ENCODE measurements around the gene ZFP91.

ZFP91 gene

DNA sequence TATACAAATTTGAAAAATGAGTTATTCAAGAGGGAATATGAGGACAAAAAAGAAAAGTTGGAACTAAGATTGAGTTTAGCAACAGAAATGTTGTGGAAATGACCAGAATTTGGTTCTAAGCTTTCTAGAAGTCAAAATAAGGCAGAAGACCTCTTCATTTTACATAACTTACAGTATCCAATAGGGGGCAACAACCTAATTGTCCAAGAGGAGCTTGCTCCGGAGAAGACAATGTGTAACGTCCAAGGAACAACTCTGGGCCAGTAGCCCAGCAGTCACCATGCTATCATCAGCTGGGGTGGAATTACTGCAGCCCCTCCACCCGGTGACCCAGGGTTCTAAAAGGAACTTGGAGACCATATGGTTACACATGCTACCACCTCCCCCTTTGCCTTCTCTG lies 57.7 kb downstream of the ZFP91 start:
- DNase-seq: no peak

DNA sequence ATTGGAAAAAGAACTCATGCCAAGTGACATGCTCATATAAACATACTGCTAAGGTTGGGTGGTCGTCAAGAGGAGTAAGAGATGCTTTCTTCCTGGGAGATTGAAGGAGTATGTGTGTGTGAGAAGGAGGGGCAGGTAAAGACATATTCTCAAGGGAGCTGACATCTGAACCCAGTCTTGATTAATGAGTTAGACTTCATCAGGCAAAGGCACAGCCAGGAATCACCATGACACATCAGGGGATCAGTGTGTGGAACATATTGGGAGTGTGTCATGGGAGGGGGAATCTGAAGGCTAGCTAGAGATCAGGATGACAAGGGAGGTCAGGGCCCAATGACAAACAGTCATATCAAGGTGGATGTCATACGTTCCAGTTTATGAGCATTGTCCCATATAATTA lies 58.5 kb downstream of the ZFP91 start:
- DNase-seq: no peak

DNA sequence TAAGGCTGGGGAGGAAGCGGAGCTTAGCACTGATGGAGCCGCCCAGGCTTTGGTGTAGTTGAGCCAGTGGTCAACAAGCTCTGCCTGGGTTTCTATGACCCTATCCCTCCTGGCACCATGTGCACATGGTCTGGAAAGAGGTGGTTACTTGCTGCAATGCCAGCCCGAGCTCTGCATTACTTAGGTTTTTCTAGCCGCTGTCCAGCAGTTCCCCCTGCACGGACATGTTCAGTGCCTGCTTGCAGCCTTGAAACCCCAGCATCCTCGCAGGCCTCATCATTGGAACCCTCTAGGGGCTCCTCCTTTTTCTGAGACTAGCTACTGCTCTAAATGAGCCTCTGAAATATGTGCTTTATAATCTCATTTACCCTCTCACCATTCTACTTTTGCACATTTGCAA lies 60.2 kb downstream of the ZFP91 start:
- no peak for DNase-seq

GRCh38 chr11:58639669-58640068 lies 60.8 kb downstream of the ZFP91 start:
- DNase-seq: no peak

DNA sequence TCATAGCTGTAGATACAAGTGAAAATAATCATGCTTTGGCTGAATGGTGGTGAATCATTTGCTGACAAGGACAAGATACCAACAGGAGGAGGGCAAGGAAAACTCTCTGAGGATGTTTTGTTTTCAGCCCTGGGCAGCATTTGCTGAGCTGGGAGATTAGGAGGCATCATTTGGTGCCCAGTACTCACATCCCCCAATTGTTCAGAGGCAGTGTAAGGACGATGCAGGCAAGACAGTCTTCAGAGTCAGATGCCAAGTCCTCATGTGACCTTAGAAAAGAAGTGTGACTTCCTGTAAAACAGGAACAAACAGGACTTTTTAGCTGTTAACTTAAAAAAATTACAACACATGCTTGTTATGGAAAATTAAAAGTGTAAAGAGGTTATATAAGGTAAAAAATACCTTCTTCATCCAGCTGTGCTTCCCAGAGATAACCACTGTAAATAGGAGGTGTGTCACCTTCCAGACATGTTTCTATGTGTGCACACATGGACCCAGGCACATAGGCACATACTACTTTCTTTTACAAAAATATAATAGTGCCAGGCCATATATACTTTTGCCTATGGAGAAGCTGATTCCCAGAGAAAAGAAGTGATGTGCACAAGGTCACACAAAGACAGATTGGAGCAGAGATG lies 61.6 kb downstream of the ZFP91 start:
- no peak for DNase-seq

DNA sequence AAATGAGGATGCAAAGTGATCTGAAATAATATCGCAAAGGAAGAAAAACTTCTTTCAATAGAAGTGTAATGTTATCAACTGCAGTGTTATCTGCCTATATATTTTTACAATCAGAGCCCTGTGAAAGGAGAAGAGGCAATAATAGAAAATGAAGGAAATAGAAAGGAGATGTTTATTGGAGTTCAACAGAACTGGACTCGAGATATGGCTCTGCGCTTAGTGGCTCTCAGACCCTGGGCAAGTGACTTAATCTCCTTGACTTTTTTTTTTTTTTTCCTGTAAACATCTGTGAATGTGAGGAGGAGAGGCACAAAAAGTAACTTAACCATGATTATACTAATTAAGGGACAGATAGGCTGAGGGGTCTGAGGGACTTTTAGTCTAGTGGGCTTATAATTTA lies 62.5 kb downstream of the ZFP91 start:
- no peak for DNase-seq

- no peak for DNase-seq
Measured at GRCh38 chr11:58641803-58642581, 63.1 kb downstream of the ZFP91 start.

GRCh38 chr11:58645854-58646253 lies 67.0 kb downstream of the ZFP91 start:
- no peak for DNase-seq

GRCh38 chr11:58647141-58647699 lies 68.4 kb downstream of the ZFP91 start:
- no peak for DNase-seq

GRCh38 chr11:58647866-58648265 lies 69.0 kb downstream of the ZFP91 start:
- no peak for DNase-seq

DNA sequence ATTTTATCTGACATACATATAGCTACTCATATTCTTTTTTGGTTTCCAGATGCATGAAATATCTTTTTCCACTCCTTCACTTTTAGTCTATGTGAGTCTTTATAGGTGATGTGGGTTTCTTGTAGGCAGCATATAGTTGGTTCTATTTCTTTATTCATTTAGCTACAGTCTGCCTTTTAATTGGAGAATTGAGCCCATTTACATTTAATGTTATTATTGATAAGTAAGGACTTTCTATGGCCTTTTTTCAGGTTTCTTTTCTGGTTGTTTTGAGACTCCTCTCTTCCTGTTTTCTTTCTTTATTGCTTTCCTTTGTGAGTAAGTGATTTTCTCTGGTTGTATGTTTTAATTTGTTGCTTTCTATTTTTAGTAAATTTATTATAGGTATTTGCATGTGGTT lies 70.8 kb downstream of the ZFP91 start:
- DNase-seq: no peak

DNA sequence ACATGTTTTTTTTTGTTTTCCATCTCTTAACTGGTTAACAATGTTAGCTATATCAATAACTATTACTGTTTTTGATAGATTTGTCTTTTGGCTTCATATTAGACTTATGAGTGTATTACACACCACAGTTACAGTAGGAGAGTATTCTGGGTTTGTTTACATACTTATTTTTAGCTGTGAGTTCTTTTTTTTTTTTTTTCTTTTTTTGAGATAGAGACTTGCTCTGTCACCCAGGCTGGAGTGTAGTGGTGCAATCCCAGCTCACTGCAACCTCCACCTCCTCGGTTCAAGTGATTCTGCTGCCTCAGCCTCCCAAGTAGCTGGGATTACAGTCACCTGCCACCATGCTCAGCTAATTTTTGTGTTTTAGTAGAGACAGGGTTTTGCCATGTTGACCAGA lies 71.6 kb downstream of the ZFP91 start:
- no peak for DNase-seq

DNA sequence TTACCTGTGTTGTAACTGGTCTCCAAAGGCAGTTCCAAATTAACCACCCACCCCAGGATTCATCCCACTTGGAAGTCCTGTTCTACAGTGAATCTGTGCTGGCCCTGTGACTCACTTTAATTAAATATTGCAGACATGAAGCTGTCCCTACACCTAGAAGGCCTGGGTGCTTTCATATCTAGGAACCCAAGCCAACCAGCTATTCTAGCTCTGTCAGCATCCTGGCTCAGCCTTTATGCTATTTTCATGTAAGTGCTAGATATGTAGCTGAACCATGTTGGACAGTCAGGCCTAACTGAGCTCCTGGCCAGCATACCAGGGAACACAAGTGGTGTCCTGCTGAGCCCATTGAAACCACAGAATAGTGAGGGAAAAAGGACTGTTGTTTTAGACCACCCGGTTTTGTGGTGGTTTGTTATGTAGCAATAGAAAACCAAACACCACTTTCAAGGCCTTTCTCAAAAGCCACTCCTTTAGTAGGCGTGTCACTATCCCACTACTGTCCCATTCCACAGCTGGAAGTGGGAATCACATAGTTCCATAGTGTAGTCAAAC lies 73.9 kb downstream of the ZFP91 start:
- DNase-seq: no peak

DNA sequence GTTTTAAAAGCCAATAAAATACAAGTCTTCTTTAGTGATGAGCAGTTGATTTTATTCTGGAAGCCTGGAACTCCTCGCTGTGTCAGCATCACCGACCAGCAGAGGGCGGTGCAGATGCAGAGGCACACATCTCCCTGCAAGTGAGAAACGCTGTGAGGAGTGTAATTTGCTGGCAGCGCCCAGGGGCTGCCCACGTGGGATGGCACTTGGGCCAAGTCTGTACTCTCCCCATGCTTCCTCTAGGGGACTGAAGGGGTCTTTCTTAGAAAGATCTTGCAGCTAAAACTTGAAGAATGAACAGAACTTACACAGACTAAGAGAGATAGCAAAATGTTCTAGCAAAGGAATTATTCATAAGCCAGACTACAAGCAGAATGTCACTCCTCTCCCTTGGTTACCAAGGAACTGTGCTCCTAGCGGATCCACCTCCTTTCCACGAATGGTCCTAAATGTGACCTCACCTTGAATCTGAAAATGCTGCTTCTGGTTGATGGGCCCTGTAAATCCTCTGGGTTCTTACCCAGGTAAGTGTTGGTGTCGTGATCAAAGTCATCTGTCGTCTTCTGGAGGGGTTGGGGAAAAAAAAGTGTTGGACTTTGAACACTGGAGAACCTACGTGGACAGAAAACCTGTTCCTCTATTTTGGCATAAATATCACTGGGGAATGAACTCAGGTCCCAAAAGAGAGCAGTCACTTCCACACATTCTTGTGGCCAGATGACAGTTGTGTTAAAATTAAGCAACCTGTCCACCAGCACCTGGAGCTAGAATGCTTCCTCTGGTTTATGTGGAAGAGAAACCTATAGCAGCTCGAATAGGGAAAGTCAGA lies 75.4 kb downstream of the ZFP91 start:
- peak; percentile 54 to 69 for DNase-seq

- DNase-seq: no peak
Measured at GRCh38 chr11:58654908-58655296, 76.0 kb downstream of the ZFP91 start.

DNA sequence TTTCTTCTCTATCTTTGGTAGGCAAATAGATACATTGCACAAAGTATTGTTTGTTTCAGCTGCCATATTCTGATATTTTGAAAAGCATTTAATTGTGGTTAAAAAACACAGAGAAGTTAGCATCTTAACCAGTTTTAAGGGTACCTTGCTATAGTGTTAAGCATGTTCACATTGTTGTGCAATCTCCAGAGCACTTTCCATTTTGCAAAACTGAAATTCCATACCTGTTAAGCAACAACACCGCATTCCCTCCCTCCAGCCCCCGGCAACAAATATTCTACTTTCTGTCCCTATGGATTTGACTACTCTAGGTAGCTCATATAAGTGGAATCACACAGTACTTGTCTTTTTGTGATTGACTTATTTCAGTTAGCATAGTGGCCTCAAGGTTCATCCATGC lies 77.5 kb downstream of the ZFP91 start:
- DNase-seq: no peak

GRCh38 chr11:58658623-58659022 lies 79.8 kb downstream of the ZFP91 start:
- DNase-seq: no peak

DNA sequence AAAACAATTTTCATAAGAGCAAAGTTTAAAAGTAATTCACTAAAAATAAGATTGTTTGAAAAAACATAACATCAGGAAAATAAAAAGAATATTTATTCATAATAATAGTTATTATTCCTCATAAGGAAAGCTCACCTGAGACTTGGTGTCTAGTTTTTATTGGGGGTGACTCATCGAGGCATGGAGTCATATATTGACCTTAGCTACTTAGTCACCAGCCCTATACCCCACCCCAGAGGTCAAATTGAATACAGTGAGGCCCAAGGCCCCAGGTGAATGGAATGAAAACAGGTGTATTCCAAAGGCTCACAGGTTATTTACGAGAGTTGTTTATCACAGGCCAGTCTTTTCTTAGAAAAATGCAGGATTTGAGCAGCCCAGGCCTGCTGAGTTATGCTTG lies 80.5 kb downstream of the ZFP91 start:
- DNase-seq: no peak

GRCh38 chr11:58659910-58660570 lies 81.2 kb downstream of the ZFP91 start:
- DNase-seq: no peak

Data from NCI-H2081 (cell line).